ENCODE results near the gene MORC3. TPM values are rescaled to one million over a fixed set of nuclear protein-coding genes. Genes with fewer than 3 reads are reported as not detected.

The MORC3 gene
- total RNA-seq, 2 experiments from 2014 or later = 23.0 to 34.3 TPM

DNA sequence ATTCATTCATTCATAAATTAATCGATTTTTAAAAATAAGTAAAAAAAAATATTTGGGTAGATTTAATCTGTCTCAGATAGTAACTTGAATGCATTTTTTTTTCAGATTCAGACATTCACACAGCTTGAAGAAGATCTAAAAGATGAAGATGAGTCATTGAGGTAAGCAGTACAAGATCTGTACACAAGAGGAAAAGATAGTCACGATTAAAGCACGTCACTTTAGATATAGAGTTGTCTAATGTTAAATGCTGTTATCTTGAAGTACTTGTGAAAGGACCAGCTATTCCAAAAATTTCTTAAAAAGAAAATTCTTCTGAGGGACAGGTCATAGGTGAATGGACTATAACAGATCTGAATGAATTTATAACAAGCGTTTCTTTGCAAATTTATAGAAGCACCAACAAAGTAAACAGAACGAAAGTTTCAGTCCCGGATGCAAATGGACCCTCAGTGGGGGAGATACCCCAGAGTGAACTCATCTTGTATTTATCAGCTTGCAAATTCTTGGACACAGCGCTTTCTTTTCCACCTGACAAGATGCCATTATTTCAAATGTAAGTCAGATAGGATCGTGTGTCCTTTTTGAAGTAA lies 31.2 kb upstream of the MORC3 start:
- no TSS peak for BruUV-seq (replicated peaks)
- Histone ChIP-seq H4K20me1 (ENCODE audit: insufficient read depth, low read length) (no peaks in the 10 kb centered on the region), H3K36me3 (ENCODE audit: insufficient read depth, low read length) (peaks cover 17% of the 10 kb centered on the region), H3K4me3 (ENCODE audit: low read depth, low read length, poor library complexity, severe bottlenecking) (peak overlapping the region; percentile 57), H3K4me1 (ENCODE audit: insufficient read depth, low read length, poor library complexity, severe bottlenecking) (peaks cover 39% of the 10 kb centered on the region), H3K9me3 (ENCODE audit: low read length) (no peaks in the 10 kb centered on the region; the same call in 1 of the 2 replicates), H3K27ac (ENCODE audit: low read depth, low read length, poor library complexity, severe bottlenecking) (peak overlapping the region; percentile 96), H3K4me2 (ENCODE audit: low read length) (peak overlapping the region; percentile 72), H3K79me2 (ENCODE audit: insufficient read depth, low read depth, low read length) (no peaks in the 10 kb centered on the region), H2AFZ (ENCODE audit: low read length) (peak overlapping the region; percentile 64), H3K9me2 (ENCODE audit: insufficient read depth, low read length) (no peaks in the 10 kb centered on the region)
- ChIA-PET POLR2A (interaction anchor here (0.5 to 3.7 kb wide), 13 partner anchors 9 to 1616 kb away, joined by 3 to 23 read pairs (median 4); partner anchors contain the start of gene MORC3), CTCF (ENCODE audit: unreplicated experiment) (interaction anchor here (1.3 kb wide), 1 partner anchor 9 kb away, joined by 3 read pairs; no protein-coding TSS in a partner anchor)
- TF ChIP-seq, protein P1, sequence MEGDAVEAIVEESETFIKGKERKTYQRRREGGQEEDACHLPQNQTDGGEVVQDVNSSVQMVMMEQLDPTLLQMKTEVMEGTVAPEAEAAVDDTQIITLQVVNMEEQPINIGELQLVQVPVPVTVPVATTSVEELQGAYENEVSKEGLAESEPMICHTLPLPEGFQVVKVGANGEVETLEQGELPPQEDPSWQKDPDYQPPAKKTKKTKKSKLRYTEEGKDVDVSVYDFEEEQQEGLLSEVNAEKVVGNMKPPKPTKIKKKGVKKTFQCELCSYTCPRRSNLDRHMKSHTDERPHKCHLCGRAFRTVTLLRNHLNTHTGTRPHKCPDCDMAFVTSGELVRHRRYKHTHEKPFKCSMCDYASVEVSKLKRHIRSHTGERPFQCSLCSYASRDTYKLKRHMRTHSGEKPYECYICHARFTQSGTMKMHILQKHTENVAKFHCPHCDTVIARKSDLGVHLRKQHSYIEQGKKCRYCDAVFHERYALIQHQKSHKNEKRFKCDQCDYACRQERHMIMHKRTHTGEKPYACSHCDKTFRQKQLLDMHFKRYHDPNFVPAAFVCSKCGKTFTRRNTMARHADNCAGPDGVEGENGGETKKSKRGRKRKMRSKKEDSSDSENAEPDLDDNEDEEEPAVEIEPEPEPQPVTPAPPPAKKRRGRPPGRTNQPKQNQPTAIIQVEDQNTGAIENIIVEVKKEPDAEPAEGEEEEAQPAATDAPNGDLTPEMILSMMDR (conservative IDR thresholded peaks at IDR 0.05; ENCODE audit: low read length) = no peak
- TF ChIP-seq EZH2phosphoT487 (IDR thresholded peaks at IDR 0.05; ENCODE audit: borderline replicate concordance, low read depth, low read length) = no peak
- intact Hi-C loops (cut with micrococcal nuclease; ENCODE audit: unreplicated experiment) = loop anchor here (1.0 kb wide), 2 partner anchors 32 to 33 kb away; partner anchors contain the start of gene MORC3
- no peak for DNase-seq (ENCODE audit: low spot score)

DNA sequence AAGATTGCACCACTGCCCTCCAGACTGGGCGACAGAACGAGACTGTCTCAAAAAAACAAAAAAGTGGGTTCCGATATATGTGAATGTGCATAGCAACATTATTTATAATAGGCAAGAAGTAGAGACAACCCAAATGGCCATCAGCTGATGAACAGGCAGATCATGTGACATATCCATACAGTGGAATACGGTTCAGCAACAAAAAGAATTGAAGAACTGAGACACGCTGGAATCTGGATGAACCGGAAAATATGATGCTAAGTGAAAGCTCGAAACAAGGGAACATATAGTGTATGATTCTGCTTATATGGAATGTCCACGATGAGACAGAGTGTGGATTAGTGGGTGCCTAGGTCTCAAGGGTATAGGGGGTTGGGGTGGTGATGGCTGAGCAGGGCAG lies 28.5 kb upstream of the MORC3 start:
- BruUV-seq (replicated peaks) = no TSS peak
- no peak overlapping the region for H3K27ac ChIP-seq (ENCODE audit: low read depth, low read length, poor library complexity, severe bottlenecking)
- POLR2A ChIA-PET = interaction anchor here (0.7 kb wide), 2 partner anchors 10 to 93 kb away, joined by 3 read pairs; no protein-coding TSS in a partner anchor
- TF ChIP-seq EZH2phosphoT487 (IDR thresholded peaks at IDR 0.05; ENCODE audit: borderline replicate concordance, low read depth, low read length) = no peak
- TF ChIP-seq, protein P1 (conservative IDR thresholded peaks at IDR 0.05; ENCODE audit: low read length) = no peak
- H3K36me3 ChIP-seq (ENCODE audit: insufficient read depth, low read length) = peaks cover 17% of the 10 kb centered on the region
- H3K4me2 ChIP-seq (ENCODE audit: low read length) = no peak overlapping the region
- H2AFZ ChIP-seq (ENCODE audit: low read length) = no peak overlapping the region
- H4K20me1 ChIP-seq (ENCODE audit: insufficient read depth, low read length) = no peaks in the 10 kb centered on the region
- CTCF ChIA-PET (ENCODE audit: unreplicated experiment) = no interaction called here
- no peaks in the 10 kb centered on the region for H3K9me2 ChIP-seq (ENCODE audit: insufficient read depth, low read length)
- H3K9me3 ChIP-seq (ENCODE audit: low read length) = no peaks in the 10 kb centered on the region; the same call in 1 of the 2 replicates
- H3K79me2 ChIP-seq (ENCODE audit: insufficient read depth, low read depth, low read length) = no peaks in the 10 kb centered on the region
- intact Hi-C loops (cut with micrococcal nuclease; ENCODE audit: unreplicated experiment) = no loop called here
- H3K4me1 ChIP-seq (ENCODE audit: insufficient read depth, low read length, poor library complexity, severe bottlenecking) = peaks cover 32% of the 10 kb centered on the region
- DNase-seq (ENCODE audit: low spot score) = no peak
- no peak overlapping the region for H3K4me3 ChIP-seq (ENCODE audit: low read depth, low read length, poor library complexity, severe bottlenecking)

DNA sequence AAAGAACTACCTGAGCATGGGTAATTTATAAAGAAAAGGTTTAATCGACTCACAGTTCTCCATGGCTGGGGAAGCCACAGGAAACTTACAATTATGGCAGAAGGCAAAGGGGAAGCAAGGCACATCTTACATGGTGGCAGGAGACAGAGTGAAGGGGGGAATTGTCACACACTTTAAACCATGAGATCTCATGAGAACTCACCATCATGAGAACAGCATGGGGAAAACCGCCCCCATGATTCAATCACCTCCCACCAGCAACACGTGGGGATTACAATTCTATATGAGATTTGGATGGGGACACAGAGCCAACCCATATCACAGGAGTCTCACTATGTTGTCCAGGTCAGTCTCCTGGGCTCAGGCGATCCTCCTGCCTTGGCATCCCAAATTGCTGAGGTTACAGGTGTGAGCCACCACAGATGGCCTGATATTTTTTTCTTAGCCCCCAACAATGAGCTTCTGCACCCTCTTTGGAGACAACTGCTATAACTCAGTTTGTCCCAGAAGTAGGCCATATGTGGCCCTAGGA lies 22.5 kb upstream of the MORC3 start:
- peaks cover 32% of the 10 kb centered on the region for H3K4me1 ChIP-seq (ENCODE audit: insufficient read depth, low read length, poor library complexity, severe bottlenecking)
- peak overlapping the region; percentile 68 for H3K4me2 ChIP-seq (ENCODE audit: low read length)
- ChIA-PET POLR2A (interaction anchor here (1.0 to 8.4 kb wide), 5 partner anchors 7 to 31 kb away, joined by 3 to 73 read pairs (median 4); partner anchors contain the start of gene MORC3), CTCF (ENCODE audit: unreplicated experiment) (interaction anchor here (1.1 to 1.2 kb wide), 3 partner anchors 9 to 41 kb away, joined by 3 to 4 read pairs (median 3); partner anchors contain the start of gene MORC3)
- no TSS peak for BruUV-seq (replicated peaks)
- intact Hi-C loops (cut with micrococcal nuclease; ENCODE audit: unreplicated experiment) = no loop called here
- H4K20me1 ChIP-seq (ENCODE audit: insufficient read depth, low read length) = no peaks in the 10 kb centered on the region
- peak overlapping the region; percentile 77 for H3K27ac ChIP-seq (ENCODE audit: low read depth, low read length, poor library complexity, severe bottlenecking)
- no peak for DNase-seq (ENCODE audit: low spot score)
- H2AFZ ChIP-seq (ENCODE audit: low read length) = peak overlapping the region; percentile 81; the same call in 1 of the 2 replicates
- H3K36me3 ChIP-seq (ENCODE audit: insufficient read depth, low read length) = peaks cover 6% of the 10 kb centered on the region
- TF ChIP-seq, protein P1 (conservative IDR thresholded peaks at IDR 0.05; ENCODE audit: low read length) = no peak
- no peak for TF ChIP-seq EZH2phosphoT487 (IDR thresholded peaks at IDR 0.05; ENCODE audit: borderline replicate concordance, low read depth, low read length)
- H3K79me2 ChIP-seq (ENCODE audit: insufficient read depth, low read depth, low read length) = no peaks in the 10 kb centered on the region
- peak overlapping the region; percentile 60 for H3K4me3 ChIP-seq (ENCODE audit: low read depth, low read length, poor library complexity, severe bottlenecking)
- no peaks in the 10 kb centered on the region for H3K9me3 ChIP-seq (ENCODE audit: low read length)
- H3K9me2 ChIP-seq (ENCODE audit: insufficient read depth, low read length) = no peaks in the 10 kb centered on the region

All from OCI-LY7 (cell line).